GM18508 (cell line): Measurements from ENCODE around the gene BCL3.
"Not testable (repeated sequence)": the region's sequence is repeated elsewhere in the genome, so short reads cannot be mapped to it uniquely, and the experiment has no call there.

Source experiments
- ATAC-seq: cut with Tn5 transposase; IDR thresholded peaks from one replicate; pipeline ENCODE4 v1.9.1; 2021; ENCODE audit warnings: moderate number of reproducible peaks; ENCODE audit not compliant: insufficient read depth, unreplicated experiment

BCL3 gene, protein sequence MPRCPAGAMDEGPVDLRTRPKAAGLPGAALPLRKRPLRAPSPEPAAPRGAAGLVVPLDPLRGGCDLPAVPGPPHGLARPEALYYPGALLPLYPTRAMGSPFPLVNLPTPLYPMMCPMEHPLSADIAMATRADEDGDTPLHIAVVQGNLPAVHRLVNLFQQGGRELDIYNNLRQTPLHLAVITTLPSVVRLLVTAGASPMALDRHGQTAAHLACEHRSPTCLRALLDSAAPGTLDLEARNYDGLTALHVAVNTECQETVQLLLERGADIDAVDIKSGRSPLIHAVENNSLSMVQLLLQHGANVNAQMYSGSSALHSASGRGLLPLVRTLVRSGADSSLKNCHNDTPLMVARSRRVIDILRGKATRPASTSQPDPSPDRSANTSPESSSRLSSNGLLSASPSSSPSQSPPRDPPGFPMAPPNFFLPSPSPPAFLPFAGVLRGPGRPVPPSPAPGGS

DNA sequence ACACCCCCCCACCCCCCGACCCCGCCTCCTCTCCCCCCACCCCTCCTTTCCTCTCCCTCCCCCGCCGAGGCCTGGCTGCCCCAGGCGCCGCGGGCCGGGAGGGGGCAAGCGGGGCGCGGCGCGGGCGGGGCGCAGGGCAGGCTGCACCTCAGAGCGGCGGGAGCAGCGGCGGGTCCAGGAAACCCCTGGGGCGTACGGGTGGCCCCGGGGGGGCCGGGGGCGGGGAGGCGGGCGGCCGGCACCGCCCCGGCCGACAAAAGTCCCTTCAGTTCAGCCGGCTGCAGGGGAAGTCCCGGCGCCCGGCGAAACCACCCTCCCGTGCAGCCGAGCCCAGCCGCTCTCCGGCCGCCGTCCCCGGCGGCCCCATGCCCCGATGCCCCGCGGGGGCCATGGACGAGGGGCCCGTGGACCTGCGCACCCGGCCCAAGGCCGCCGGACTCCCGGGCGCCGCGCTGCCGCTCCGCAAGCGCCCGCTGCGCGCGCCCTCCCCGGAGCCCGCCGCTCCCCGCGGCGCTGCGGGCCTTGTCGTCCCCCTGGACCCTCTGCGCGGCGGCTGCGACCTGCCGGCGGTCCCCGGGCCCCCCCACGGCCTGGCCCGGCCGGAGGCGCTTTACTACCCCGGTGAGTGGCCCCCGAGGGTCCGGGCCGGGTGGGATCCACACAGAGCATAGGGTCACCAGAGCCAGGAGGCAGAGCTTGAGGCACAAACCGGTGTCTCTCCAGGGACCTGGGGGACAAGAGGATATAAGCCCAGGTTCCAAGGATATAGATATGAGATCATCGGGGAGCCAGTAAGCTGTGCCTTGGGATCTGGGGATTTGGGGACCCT, at the start of gene BCL3:
Gene BCL3 (plus strand): TSS at position 283 of the 829 bp plus-strand sequence. CDS start 83 bp downstream, at position 366.
- ATAC-seq, result no peak

DNA sequence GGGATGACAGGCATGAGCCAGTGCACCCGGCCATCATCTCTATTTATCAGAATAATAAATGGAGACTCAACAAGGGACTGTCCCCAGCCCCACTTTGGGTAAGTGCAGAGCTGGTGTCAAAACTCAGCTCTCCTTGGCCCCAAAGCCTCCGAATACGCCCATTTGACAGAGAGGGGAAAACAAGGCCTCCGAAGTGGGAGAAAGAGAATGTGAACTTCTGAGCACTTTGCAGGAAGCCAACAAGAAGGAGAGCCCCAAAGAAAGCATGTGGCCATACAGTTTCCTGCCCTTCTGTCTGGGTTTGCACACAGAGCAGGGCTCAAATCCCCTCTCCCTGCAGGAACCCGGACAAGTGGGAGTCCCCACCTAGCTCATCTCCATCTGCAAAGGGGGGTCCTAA, 48.0 kb upstream of the BCL3 start:
- no peak for ATAC-seq

DNA sequence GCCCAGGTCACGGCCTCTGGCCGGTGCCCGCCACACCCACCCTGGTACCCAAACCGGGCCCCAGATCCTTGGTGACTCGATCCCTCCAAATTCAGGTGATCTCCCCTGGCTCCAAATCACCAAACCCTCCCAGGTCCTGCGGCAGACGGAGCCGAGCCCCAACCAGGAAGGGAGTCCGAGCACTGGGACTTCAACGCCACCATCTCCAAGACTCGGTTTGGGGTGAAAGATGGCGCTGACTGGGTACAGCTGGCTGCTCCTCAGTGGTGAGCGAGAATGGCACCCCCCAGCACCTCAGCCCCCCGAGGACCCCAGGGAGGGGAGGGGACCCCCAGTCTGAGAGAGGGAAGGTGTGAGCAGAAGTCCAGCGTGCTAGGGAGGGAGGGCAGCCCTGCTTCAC, 47.3 kb upstream of the BCL3 start:
- ATAC-seq, result no peak

DNA sequence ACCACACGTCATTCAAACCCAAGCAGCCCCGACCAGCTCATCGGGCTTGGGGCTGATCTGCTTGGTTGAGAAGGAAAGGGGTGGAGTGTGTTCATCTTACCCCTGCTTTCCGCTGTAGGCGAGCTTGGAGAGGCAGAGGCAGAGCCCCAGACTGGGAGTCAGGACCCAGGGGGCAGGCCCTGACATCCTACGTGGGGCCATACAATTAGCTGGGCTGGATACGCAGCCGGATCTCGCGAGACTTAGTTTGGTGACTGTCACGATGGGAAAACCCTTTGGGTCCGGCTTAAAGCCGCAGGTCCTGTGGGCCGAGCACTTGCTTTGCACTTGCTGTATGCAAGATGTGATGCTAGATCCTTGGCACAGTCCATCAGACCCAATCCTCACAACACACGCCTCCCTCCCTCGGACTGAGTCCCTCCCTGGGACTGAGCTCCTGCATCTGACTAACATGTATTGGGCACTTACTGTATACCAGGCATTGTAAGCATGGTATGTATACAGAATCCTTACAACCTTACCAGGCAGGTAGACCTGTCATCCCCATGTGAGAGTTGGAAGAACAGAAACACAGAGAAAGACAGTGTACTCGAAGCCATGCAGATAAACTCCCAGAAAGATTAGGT, 45.8 kb upstream of the BCL3 start:
- no peak for ATAC-seq

DNA sequence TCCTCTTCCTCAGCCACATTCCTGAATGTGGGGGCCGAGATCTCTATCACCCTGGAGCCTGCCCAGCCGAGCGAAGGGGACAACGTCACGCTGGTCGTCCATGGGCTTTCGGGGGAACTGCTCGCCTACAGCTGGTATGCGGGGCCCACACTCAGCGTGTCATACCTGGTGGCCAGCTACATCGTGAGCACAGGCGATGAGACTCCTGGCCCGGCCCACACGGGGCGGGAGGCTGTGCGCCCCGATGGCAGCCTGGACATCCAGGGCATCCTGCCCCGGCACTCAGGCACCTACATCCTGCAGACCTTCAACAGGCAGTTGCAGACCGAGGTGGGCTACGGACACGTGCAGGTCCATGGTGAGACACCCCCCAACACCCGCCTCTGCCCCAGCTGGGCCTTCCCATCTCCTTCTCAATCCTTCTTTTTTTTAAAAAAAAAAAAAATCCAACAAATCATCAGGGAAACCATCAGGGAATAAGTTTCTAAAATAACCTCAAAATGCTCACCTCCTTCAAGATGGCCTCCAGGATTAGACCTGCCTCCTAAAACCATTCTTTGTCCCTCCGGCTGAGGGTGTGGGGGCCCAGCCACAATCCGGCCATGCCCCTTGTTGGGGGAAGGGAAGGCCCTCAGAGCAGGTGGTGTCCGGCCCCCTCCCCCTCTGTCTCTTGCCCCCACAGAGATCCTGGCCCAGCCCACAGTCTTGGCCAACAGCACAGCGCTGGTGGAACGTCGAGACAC, 45.0 kb upstream of the BCL3 start:
- no peak for ATAC-seq

DNA sequence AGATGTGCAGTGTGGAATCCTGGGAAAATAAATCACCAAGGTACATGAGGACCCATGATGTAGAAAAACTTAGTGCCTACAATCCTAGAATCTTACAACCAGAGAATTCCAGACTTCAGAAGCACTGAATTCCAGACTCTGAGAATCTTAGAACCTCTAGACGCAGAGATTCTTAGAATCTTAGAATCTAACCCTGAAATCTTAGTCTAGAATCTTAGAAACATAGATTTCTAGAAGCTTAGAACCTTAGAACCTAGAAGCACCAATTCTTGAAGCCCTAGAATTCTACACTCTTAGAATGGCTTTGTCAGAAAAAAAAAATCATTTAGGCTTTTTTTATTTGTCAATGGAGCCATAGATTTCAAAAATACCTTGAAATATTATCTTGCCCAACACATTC, 43.5 kb upstream of the BCL3 start:
- ATAC-seq, result no peak

DNA sequence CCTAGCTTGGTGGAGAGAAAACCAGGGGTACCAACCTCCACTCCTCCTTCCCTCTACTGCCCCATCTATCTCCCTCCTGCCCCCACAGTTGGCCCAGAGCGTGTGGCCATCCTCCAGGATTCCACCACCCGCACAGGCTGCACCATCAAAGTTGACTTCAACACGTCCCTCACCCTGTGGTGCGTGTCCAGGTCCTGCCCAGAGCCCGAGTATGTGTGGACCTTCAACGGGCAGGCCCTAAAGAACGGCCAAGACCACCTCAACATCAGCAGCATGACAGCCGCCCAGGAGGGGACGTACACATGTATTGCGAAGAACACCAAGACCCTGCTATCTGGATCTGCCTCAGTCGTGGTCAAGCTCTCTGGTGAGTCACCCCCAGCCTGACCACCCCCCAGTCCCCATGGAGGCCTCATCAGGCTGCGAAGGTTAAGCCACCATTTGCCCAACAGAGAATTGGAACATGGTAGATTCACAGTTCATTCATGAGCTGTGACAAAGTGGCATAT, 43.0 kb upstream of the BCL3 start:
- no peak for ATAC-seq

DNA sequence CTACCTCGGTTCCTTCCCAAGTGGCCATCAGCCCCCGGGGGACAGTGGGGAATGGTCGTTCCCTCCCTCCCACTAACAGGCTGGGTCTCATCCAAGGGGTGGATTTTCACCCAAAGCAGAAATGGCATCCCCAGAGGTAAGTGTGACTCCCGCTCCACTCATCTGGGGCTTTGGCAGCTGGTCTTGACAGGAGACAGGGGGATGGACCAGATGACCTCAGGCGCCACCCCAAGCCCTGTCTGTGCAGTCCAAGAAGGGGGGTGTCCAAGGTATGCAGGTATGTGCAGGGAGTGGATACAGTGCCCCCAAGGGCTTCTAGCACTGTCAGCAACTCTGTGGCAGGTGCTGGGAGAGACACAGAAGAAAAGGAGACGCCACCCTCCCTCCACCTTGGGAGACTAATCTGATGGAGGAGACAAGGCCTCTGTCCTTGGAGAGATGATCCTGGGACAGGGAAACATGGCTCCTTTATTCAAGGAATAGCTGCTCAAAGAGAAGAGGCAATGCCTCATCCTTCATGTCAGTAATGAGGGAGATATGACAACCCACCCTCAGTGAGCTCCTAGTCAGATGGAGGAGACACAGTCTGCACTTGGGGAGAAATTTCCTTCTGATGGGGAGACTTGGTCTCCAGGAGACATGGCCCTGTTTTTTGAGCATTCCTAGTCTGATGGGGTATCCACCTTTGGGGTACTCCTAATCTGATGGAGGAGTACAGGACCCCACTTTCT, 41.8 kb upstream of the BCL3 start:
- no peak for ATAC-seq

DNA sequence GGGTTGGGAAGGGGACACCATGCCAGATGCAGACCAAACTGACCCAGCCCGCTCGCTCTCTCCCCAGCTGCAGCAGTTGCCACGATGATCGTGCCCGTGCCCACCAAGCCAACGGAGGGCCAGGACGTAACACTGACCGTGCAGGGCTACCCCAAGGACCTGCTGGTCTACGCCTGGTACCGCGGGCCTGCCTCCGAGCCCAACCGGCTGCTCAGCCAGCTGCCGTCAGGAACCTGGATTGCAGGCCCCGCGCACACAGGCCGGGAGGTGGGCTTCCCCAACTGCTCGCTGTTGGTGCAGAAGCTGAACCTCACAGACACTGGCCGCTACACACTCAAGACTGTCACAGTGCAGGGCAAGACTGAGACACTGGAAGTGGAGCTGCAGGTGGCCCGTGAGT, 40.7 kb upstream of the BCL3 start:
- no peak for ATAC-seq

DNA sequence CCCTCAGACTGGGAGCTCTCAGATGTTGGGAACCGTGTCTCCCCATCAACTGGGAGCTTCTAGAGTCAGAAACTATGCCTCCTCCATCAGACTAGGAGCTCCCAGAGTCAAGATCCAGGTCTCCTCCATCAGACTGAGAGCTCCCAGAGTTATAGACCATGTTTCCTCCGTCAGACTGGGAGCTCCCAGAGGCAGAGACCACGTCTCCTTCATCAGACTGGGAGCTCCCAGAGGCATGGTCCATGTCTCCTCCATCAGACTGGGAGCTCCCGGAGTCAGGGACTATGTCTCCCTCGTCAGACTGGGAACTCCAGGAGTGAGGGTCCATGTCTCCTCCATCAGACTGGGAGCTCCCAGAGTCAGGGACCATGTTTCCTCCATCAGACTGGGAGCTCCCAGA, 39.6 kb upstream of the BCL3 start:
- no peak for ATAC-seq

DNA sequence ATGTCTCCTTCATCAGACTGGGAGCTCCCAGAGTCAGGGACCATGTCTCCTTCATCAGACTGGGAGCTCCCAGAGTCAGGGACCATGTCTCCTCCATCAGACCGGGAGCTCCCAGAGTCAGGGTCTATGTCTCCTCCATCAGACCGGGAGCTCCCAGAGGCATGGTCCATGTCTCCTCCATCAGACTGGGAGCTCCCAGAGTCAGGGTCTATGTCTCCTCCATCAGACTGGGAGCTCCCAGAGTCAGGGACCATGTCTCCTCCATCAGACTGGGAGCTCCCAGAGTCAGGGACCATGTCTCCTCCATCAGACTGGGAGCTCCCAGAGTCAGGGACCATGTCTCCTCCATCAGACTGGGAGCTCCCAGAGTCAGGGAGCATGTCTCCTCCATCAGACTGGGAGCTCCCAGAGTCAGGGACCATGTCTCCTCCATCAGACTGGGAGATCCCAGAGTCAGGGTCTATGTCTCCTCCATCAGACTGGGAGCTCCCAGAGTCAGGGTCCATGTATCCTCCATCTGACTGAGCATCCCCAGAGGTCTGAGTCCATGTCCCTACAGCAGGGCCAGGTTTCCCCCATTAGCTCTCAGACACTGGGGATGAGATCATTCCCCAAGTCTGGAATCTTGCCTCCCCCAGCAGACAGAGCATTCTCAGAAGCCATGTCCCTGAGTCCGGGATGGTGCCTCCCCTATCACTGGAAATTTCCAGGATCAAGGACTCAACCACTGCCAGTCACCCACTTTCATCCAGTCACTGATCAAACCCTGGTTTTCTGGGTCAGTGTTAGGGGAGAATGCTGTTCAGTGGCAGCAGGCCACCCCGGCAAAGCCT, 38.9 kb upstream of the BCL3 start:
- ATAC-seq, result not testable (repeated sequence)

DNA sequence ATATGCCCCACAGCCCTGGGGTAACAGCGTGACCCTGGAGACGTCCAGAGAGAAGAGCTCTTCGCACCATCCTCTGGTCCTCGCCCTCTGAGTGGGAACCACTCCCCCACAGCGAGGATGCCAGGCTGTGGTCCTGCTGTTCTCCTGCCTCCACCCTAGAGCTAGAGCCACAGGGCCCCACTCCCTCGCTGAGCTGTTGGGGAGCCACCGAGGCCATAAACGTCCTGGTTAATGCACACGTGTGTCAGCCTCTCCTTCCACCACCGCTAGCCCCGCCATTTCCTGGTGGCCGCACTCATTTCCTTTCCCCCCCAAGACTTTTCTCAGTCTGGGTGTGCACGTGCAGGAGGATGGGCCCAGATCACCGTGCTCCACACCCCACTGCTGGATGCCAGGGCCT, 38.0 kb upstream of the BCL3 start:
- ATAC-seq, result no peak

DNA sequence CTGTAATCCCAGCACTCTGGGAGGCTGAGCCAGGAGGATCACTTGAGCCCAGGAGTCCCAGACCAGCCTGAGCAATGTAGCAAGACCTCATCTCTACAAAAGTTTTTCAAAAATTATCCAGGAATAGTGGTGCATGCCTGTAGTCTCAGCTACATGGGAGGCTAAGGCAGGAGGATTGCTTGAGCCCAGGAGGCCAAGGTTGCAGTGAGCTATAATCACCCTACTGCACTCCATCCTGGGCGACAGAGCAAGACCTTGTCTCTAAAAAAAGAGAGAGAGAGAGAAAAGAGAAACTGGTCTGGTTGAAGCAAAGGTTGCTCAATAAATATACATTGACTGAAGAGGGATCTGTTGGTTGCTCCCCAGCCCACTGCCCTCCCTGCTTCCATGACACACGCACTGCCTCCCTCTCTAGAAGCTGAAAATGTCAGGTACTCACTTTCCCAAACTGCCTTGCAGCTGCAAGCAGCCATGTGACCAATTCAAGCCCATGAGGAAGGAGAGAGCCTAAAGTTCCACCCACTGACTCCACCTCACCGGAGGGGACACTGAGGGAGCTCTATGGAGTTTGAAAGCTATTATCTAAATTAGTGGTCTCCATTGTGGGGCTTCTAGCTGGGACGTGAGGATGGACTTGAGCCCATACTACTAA, 35.5 kb upstream of the BCL3 start:
- no peak for ATAC-seq

DNA sequence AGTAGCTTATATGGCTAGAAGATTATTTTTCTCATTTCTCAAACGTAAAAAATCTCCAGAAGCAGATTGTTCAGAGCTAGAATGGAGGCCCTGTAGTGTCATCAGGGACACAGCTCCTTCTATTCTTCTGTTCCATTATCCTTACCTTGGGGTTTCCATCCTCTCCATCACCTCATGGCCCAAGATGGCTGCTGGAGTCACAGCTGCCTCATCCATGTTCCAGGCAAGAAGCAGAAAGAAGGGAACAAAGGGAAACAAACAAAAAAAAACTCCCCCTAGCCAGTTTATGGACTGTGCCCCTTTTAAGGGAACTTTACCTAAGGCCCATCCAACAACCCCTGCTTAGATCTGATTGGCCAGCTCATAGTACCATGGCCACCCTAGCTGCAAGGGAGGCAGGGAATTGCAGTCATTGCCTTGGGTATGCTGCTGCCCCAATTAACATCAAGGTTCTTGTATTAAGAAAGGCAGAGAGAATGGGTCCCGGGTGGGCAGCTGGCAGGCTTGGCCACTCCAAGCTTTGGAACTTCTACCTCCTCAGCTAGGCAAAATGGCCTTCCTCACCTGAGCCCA, 33.8 kb upstream of the BCL3 start:
- no peak for ATAC-seq

DNA sequence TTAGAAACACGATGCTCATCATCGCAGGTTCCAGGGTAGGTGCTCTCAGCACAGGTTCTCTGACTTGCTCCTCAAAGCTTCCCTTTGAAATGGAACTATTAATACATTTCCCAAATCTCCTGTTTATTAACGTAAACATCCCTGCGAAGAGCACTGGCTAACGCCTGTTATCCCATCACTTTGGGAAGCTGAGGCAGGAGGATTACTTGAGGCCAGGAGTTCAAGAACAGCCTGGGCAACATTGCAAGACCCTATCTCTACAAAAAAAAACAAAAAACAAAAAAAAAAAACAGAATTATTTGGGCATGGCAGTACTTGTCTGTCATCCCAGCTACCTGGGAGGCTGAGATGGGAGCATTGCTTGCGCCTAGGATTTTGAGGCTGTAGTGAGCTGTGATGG, 30.9 kb upstream of the BCL3 start:
- ATAC-seq, result no peak

DNA sequence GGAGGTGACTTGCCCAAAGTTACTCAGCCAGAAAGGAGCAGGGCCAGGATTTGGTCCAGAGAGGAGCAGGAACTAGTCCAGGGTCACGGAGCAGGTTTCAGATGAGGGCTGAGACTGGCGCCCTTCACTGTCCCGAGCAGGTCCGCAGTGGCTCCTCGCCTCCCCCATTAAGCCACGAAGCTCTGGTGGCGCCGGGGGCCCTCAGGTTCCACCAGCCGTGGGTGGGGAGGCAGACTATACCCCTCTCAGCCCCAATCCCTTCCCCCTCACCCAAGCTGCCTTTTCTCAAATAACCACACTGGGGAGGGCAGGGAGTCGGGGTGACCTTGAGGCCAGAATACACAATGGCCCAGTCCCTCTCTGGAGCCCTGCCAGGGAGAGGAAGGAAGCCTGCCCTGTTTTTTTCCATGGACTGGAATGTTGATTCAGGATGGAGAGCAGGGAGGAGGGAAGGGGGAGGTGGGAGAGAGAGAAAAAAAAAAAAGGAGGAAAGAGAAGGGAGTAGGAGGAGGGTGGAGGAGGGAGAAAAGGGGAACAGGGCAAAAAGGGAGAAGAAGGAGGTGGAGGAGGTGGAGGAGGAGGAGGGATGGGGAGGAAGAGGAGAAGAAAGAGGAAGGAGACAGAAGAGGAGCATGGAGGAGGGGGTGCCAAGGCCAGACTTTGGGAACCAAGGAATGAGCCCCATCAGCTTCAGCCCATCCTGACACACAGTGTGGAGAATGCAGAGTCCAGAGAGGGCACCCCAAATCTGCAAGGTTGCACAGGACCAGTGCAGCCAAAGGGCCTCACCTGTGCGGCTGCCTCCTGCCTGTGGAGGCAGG, 29.9 kb upstream of the BCL3 start:
- no peak for ATAC-seq

DNA sequence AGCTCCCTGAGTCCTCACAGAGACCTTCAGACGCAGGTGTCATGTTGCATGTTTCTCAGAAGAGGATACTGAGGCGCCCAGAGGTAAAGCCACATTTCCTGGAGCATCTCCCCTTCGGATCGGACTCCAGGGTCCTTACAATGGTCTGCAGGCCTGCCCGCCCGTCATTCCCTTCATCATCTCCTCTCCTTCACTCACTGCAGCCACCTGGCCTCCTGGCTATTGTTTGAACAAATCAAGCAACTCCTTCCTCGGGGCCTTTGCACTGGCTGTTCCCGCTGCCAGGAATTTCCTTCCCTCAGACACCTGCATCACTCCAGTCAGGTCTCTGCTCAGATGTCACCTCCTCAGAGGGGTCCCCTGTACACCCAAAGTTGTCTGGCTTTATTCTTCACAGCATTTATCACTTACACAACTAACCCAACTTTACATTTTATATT, 29.2 kb upstream of the BCL3 start:
- ATAC-seq, result no peak
